Large intestine (tissue), 3 donors: Measurements from ENCODE around the gene VEPH1. TPM values are rescaled to one million over a fixed set of nuclear protein-coding genes. Genes with fewer than 3 reads are reported as not detected.

Source experiments
- DNase-seq, 2 donors: peaks; one replicate each; pipeline versions ENCODE4 v3.0.0 to v3.0.0-alpha.2; 2013
- H3K27ac ChIP-seq: one replicate; pipeline ENCODE4 v1.5.1; 2013; ENCODE audit warnings: low read length
- H3K27me3 ChIP-seq: 2 replicates; pipeline ENCODE4 v1.6.1; 2013; ENCODE audit warnings: low read length; ENCODE audit not compliant: control insufficient read depth, insufficient read depth
- H3K36me3 ChIP-seq: 2 replicates; pipeline ENCODE4 v1.6.1; 2013; ENCODE audit warnings: low read length; ENCODE audit not compliant: control insufficient read depth, insufficient read depth
- H3K4me1 ChIP-seq: one replicate; pipeline ENCODE4 v1.6.1; 2013; ENCODE audit warnings: low read length; ENCODE audit not compliant: control insufficient read depth, insufficient read depth
- H3K4me3 ChIP-seq: one replicate; pipeline ENCODE4 v1.5.1; 2013; ENCODE audit warnings: low read length
- H3K9me3 ChIP-seq: one replicate; pipeline ENCODE4 v1.6.1; 2013; ENCODE audit warnings: mild to moderate bottlenecking, low read depth, low read length, moderate library complexity; ENCODE audit not compliant: control insufficient read depth
- WGBS: methylation state at CpG from one replicate; pipeline ENCODE4 v1.1.5; 2013; ENCODE audit warnings: low lambda C conversion rate; ENCODE audit not compliant: insufficient coverage; 5-methylcytosine and 5-hydroxymethylcytosine counted together
- polyA plus RNA-seq: library from polyadenylated mRNA; unstranded; fragments of 120-200 nt; gene quantifications from one replicate; pipeline ENCODE4 v1.2.1, GENCODE V29; 2013

The VEPH1 gene
- polyA plus RNA-seq, 1 donor: 0.63 TPM

DNA sequence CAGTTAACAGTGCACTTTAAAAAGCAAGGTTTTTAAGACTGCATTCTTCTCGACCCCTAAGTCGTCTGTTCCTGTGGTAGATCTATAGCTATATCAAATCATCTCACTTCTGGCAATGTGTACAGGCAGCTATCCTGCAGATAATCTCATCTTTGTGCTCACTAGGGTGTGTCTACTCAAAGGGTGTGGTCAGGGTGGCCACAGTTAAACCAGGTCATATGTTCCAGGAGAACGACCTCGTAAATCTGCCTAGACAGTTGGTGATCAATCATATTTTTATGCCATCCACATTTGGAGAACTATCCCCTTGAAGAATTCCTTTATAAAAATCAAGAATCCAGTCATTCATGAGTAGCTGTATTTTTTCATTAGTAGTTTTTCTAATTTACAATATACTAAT is 3.0 kb downstream of the VEPH1 start:
- Histone ChIP-seq H3K27me3 (peaks cover 8% of the 10 kb centered on the region), H3K27ac (no peak overlapping the region), H3K4me3 (no peak overlapping the region), H3K4me1 (peaks cover 5% of the 10 kb centered on the region), H3K9me3 (no peaks in the 10 kb centered on the region), H3K36me3 (no peaks in the 10 kb centered on the region)
- no peak for DNase-seq
- 0% methylated on average over 2 of the region's 4 CpGs for WGBS

DNA sequence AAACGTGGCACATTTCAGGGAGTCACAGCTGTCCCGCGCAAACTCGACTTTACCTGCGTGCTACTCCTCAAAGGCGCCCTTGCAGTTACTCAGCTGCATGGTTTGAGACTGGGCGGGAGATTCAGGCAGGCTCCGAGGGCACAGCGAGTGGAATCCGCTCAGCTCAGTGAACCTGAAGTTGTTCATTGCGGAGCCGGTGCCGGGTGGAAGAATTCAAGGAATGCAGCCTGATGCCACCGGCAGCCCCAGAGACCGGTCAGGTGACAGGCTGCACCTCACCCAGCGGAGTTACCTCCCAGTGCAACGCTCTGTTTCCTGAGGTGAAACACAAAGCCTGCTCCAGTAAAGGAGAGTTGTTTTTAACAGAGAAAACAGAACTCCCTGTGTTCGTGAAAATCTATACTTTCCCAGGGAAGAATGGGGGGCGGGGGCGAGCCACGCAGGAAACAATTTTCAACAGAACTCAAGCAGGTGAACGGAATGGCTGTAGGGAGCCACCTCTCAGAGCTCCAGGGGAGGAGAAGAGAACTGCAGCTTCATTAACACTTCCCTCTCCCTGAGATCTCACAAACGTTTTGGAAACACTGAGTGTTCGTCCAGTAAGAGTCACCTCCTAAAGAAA is 3.8 kb downstream of the VEPH1 start:
- Histone ChIP-seq H3K4me1 (peaks cover 5% of the 10 kb centered on the region), H3K9me3 (no peaks in the 10 kb centered on the region), H3K36me3 (no peaks in the 10 kb centered on the region), H3K27ac (no peak overlapping the region), H3K27me3 (peaks cover 8% of the 10 kb centered on the region), H3K4me3 (peak overlapping the region; percentile 28)
- peak; percentile 44 to 66 for DNase-seq
- WGBS: no CpG with 5 or more reads among the region's 24 CpGs

DNA sequence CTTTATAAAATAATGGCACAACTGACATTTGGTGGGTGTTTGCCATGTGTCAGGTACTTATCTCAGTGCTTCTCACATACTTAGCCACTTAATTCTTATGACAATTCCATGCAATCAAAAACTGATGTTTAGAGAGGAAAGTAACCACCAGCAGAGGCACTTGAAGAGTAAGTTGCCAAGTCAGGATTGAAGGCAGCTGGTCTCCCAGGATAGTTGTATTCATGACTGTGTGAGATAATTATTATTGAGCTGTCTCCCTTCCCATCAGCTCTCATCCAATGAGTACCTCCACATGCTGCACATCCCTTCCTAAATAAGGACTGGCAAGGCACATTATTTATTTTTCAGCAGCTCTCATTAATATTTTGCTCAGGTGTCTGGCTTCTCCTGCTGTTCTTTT is 4.8 kb downstream of the VEPH1 start:
- H3K4me1 ChIP-seq: peaks cover 5% of the 10 kb centered on the region
- peaks cover 8% of the 10 kb centered on the region for H3K27me3 ChIP-seq
- no peak overlapping the region for H3K4me3 ChIP-seq

DNA sequence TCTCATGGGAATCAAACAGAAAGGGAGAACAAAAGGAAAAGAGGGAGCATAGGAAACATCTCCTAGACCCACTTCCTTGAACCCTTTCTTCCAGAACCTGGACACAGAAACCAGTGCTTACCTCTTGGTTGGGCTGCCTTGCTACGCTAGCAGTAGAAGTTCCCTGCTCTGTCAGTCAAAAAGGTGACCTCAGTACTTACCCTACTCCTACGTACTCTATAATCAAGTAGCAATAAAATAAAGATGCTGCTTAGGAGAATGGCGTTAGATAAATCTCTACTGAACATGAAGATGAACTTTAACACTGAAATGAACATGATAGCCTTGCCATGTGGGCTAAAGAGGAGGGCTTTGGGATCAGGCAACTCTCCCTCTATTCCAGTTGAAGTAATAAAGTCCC is 7.4 kb downstream of the VEPH1 start:
- H3K4me3 ChIP-seq: no peak overlapping the region
- no peak overlapping the region for H3K27ac ChIP-seq
- peaks cover 5% of the 10 kb centered on the region for H3K4me1 ChIP-seq
- no peak for DNase-seq
- no peaks in the 10 kb centered on the region for H3K36me3 ChIP-seq
- H3K9me3 ChIP-seq: no peaks in the 10 kb centered on the region
- peaks cover 5% of the 10 kb centered on the region for H3K27me3 ChIP-seq
- WGBS: no CpG with 5 or more reads among the region's 3 CpGs

More for the DNA sequence above, 4.8 kb downstream of the VEPH1 start:
- Histone ChIP-seq H3K27ac (no peak overlapping the region), H3K36me3 (no peaks in the 10 kb centered on the region), H3K9me3 (no peaks in the 10 kb centered on the region)
- no peak for DNase-seq

DNA sequence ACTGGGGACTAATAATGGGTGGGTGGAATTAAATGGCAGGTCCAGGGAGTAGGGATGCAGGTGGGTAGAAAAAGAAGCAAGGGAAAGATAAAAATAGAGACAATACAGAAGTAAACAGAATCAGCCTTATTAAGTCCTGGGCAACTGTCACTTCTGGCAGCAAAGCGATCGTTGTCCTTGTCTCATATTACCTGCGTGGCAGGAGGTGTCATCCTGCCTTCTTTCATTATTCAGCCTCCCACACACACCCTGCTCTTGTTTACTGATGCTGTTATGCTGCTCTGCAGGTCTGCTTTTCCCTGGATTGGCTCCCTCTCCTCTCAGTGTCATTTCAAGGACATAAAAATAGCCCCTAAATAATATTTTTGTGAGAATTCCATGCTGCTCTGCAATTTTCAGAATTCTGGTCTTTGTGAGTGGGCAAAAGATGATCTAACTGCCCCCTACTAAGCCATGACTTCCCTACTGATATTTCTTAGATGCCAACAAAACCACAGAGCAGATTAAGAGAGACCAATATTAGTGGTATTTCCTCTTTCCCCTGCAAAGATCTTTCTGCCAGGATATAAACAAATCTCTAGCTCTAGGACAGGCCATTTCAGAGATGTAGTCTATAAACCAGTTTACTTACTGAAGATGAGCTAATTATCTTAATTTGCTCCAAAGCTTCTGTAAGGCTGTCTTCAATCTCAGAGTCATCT is 8.5 kb downstream of the VEPH1 start:
- Histone ChIP-seq H3K4me3 (no peak overlapping the region), H3K9me3 (no peaks in the 10 kb centered on the region), H3K27ac (no peak overlapping the region), H3K4me1 (no peaks in the 10 kb centered on the region), H3K27me3 (peaks cover 5% of the 10 kb centered on the region), H3K36me3 (no peaks in the 10 kb centered on the region)
- WGBS: no CpG with 5 or more reads among the region's 3 CpGs
- DNase-seq: no peak

DNA sequence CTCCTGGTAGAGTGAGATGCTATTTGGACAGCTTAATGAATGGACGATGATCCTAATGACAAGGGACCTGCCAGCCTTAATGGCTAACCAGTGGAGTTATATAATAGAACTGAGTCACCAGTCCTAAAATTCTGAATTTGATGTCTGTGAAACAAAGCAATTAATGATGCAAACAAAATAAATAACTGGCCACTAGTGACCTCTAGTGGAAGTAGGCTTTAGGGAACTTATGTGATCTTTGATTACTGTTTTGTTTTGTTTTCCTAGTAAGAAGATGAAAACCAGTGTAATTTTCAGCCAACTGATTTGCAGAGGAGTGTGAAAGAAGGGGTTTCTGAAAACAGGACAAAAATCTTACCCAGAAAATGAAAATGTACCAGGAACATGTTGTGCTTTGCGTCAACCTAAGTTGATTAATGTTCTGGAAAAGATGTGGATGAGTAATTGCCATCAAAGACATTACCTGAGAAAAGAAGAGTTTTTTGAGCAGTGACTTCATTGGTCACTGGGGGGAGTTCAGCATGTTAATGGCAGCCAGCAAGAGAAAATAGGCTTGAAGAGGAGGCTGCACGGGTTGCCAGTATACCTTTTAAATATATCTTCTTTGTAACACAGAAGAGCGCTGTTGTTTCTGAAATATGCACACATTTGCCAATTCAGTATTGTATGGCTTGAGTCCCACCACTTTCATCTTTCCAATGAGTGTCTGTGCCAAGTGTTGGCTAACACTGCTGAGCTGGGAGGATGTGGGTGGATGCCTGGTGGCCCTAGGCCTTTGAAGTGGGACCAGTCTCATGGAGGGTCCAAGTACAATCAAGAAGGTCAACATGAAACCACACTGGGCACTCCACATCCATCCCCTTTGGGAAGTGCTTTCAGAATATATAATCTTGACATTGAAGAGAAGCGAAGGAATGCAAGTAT is 9.3 kb downstream of the VEPH1 start:
- Histone ChIP-seq H3K4me3 (no peak overlapping the region), H3K9me3 (no peaks in the 10 kb centered on the region), H3K36me3 (no peaks in the 10 kb centered on the region), H3K27me3 (peaks cover 5% of the 10 kb centered on the region), H3K27ac (no peak overlapping the region), H3K4me1 (no peaks in the 10 kb centered on the region)
- 100% methylated on average over 1 of the region's 5 CpGs for WGBS
- DNase-seq: peak in 1 of 2 donors; percentile 21

DNA sequence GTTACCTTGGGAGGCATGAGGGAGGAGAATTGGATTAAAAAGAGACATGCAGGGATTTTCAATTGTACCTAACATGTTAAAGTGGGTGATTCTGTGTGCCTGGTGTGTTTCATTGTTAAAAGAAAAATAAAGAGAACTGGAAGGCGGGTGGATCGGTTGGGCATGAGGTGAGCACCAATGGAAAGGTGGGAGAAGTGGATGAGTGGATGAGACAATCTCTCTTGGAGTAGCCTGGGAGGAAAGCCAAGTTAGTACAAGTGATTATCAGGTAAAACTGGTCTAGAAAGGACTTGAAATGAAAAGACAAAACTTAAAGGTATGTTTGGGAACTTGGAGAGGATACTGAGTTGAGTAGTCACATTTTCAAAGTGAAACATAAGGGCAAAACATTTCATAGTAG is 12.1 kb downstream of the VEPH1 start:
- no peak for DNase-seq
- WGBS: 100% methylated on average over 2 of the region's 2 CpGs
- Histone ChIP-seq H3K9me3 (no peaks in the 10 kb centered on the region), H3K4me3 (no peak overlapping the region), H3K27me3 (no peaks in the 10 kb centered on the region), H3K27ac (no peak overlapping the region), H3K36me3 (no peaks in the 10 kb centered on the region), H3K4me1 (no peaks in the 10 kb centered on the region)

DNA sequence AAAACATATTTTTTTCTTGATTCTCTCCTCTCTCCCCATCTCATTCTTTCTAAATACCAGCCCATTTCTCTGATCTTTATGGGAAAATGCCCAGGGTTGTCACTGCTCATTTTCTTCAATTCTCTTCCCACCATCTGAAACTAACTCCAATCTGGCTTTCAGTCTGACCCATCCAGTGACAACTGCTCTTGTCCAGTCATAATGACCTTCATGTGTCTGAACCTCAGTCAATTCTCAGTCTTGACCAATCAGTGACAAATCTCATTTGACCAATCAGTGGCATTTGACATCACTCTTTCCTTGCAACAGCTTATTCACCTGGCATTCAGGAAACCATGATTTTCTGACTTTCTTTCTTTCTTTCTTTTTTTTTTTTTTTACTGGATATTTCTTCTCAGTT is 15.1 kb downstream of the VEPH1 start:
- no peaks in the 10 kb centered on the region for H3K9me3 ChIP-seq
- H3K4me1 ChIP-seq: no peaks in the 10 kb centered on the region
- H3K27me3 ChIP-seq: no peaks in the 10 kb centered on the region
- DNase-seq: no peak
- H3K27ac ChIP-seq: no peak overlapping the region
- no peaks in the 10 kb centered on the region for H3K36me3 ChIP-seq
- no peak overlapping the region for H3K4me3 ChIP-seq

DNA sequence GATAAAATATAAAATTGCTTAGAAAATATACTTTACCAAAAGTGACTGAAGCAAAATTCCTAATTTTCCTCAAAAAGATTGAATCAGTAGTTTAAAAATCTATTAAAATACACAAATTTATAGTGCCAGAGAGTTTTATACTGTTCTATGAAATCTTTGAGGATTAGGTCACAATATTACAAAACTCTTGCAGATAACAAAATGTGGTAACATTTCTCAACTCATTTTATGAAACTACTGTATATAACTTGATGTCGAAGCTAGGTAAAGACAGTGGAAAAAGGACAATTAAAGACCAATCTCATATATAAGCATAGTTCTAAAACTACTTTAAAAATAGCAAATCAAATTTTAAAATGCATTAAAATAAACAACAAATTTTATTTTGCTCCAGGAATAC is 15.9 kb downstream of the VEPH1 start:
- H3K27ac ChIP-seq: no peak overlapping the region
- H3K4me1 ChIP-seq: no peaks in the 10 kb centered on the region
- WGBS: 100% methylated on average over 1 of the region's 1 CpG

DNA sequence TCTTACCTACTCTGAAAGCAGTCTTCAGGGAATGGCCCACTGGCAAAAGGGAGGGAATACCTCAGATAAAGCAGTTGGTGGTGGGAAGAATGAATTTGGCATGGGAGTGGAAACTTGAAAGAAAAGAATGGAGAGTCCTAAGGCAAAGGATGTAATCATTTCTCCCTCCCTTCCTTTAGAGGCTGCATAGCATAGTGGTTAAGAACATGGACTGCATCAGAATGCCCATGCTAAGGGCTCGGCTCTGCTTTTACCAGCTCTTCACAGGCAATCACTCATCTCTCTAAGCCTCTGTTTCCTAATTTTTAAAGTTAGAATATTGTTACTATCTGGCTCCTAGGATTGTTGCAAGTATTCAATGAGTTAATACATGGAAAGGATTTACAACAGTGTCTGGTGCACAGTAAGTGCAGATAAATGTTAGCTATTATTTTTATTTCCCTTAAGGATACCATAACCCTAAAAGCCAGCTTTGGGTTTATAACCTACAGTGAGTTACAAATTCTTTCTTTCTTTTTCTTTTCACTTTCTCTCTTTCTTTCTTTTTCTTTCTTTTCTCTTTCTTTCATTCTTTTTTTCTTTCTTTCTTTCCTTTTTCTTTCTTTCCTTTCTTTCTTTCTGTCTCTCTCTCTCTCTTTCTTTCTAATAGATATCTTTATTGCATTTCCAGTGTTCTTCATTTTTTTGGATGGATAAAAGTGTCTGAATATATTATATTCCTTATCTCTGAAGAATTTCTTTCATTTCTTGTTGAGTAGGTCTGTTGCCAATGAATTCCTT is 23.6 kb downstream of the VEPH1 start:
- no peak overlapping the region for H3K27ac ChIP-seq
- no peaks in the 10 kb centered on the region for H3K27me3 ChIP-seq
- H3K9me3 ChIP-seq: peaks cover 4% of the 10 kb centered on the region
- 67% methylated on average over 1 of the region's 1 CpG for WGBS
- DNase-seq: no peak
- H3K36me3 ChIP-seq: no peaks in the 10 kb centered on the region
- no peaks in the 10 kb centered on the region for H3K4me1 ChIP-seq
- no peak overlapping the region for H3K4me3 ChIP-seq

More for the DNA sequence above, 15.9 kb downstream of the VEPH1 start:
- Histone ChIP-seq H3K27me3 (no peaks in the 10 kb centered on the region), H3K9me3 (no peaks in the 10 kb centered on the region), H3K4me3 (no peak overlapping the region), H3K36me3 (no peaks in the 10 kb centered on the region)
- no peak for DNase-seq
